Trophoblast cell (in vitro differentiated cells and primary cell): ENCODE measurements around the gene GSTM4.
A peak's percentile ranks its signal among the peaks of the same experiment; 100 is the strongest.

Experiments
- DNase-seq, 2 donors: peaks; one replicate each; pipeline ENCODE4 v3.0.0-alpha.2; 2016
- H2AFZ ChIP-seq: 2 replicates; pipeline ENCODE4 v1.6.1; 2013; ENCODE audit warnings: low read length, moderate library complexity, mild to moderate bottlenecking; ENCODE audit not compliant: insufficient read depth, poor library complexity
- H2AK5ac ChIP-seq: 2 replicates; pipeline ENCODE4 v1.6.1; 2013; ENCODE audit warnings: mild to moderate bottlenecking, low read length
- H2BK120ac ChIP-seq: 2 replicates; pipeline ENCODE4 v1.6.1; 2013; ENCODE audit warnings: low read length, mild to moderate bottlenecking, moderate library complexity; ENCODE audit not compliant: insufficient read depth, poor library complexity
- H2BK12ac ChIP-seq: 2 replicates; pipeline ENCODE4 v1.6.1; 2013; ENCODE audit warnings: mild to moderate bottlenecking, low read length, moderate library complexity
- H2BK5ac ChIP-seq: 2 replicates; pipeline ENCODE4 v1.6.1; 2013; ENCODE audit warnings: low read length, low read depth, moderate library complexity, mild to moderate bottlenecking; ENCODE audit not compliant: poor library complexity
- H3K14ac ChIP-seq: 2 replicates; pipeline ENCODE4 v1.6.1; 2013; ENCODE audit warnings: mild to moderate bottlenecking, low read length
- H3K18ac ChIP-seq: 2 replicates; pipeline ENCODE4 v1.6.1; 2013; ENCODE audit warnings: mild to moderate bottlenecking, low read length
- H3K23ac ChIP-seq: 2 replicates; pipeline ENCODE4 v1.6.1; 2013; ENCODE audit warnings: low read length
- H3K27ac ChIP-seq: 2 replicates; pipeline ENCODE4 v1.5.1; 2013; ENCODE audit warnings: low read depth, mild to moderate bottlenecking, inconsistent platforms, low read length, moderate library complexity
- H3K27me3 ChIP-seq: 2 replicates; pipeline ENCODE4 v1.6.1; 2013; ENCODE audit warnings: inconsistent platforms, mild to moderate bottlenecking, low read length, moderate library complexity; ENCODE audit not compliant: insufficient read depth
- H3K36me3 ChIP-seq, 2 experiments: 1 replicate in 1 of 2; 2 replicates in 1 of 2; pipeline ENCODE4 v1.6.1; 2013; ENCODE audit warnings: low read length in 2 of 2, mild to moderate bottlenecking in 2 of 2, moderate library complexity in 1 of 2; ENCODE audit not compliant: insufficient read depth in 2 of 2, control insufficient read depth in 1 of 2
- H3K4ac ChIP-seq: 2 replicates; pipeline ENCODE4 v1.6.1; 2013; ENCODE audit warnings: low read depth, mild to moderate bottlenecking, low read length, moderate library complexity
- H3K4me1 ChIP-seq, 2 experiments: 1 replicate in 1 of 2; 2 replicates in 1 of 2; pipeline ENCODE4 v1.6.1; 2013; ENCODE audit warnings: low read length in 2 of 2, mild to moderate bottlenecking in 2 of 2, moderate library complexity in 1 of 2; ENCODE audit not compliant: insufficient read depth in 2 of 2, control insufficient read depth in 1 of 2
- H3K4me2 ChIP-seq: 2 replicates; pipeline ENCODE4 v1.6.1; 2013; ENCODE audit warnings: inconsistent platforms, mild to moderate bottlenecking, low read length, moderate library complexity
- H3K4me3 ChIP-seq: 2 replicates; pipeline ENCODE4 v1.5.1; 2013; ENCODE audit warnings: mild to moderate bottlenecking, low read depth, low read length, inconsistent platforms
- H3K79me1 ChIP-seq: one replicate; pipeline ENCODE4 v1.6.1; 2013; ENCODE audit warnings: low read length
- H3K79me2 ChIP-seq: 2 replicates; pipeline ENCODE4 v1.6.1; 2013; ENCODE audit warnings: low read length, mild to moderate bottlenecking; ENCODE audit not compliant: control insufficient read depth, insufficient read depth, poor library complexity
- H3K9ac ChIP-seq: 2 replicates; pipeline ENCODE4 v1.6.1; 2013; ENCODE audit warnings: mild to moderate bottlenecking, low read length
- H3K9me3 ChIP-seq: 2 replicates; pipeline ENCODE4 v1.6.1; 2013; ENCODE audit warnings: low read depth, mild to moderate bottlenecking, control low read depth, inconsistent platforms, low read length; ENCODE audit not compliant: insufficient read depth
- H4K12ac ChIP-seq: 2 replicates; pipeline ENCODE4 v1.6.1; 2013; ENCODE audit warnings: low read depth, mild to moderate bottlenecking, low read length, moderate library complexity
- H4K8ac ChIP-seq: 2 replicates; pipeline ENCODE4 v1.6.1; 2013; ENCODE audit warnings: low read depth, mild to moderate bottlenecking, low read length, moderate library complexity
- H4K91ac ChIP-seq: one replicate; pipeline ENCODE4 v1.6.1; 2013; ENCODE audit warnings: low read depth, mild to moderate bottlenecking, low read length, moderate library complexity
- WGBS: extraction: QIAGEN DNeasy Blood & Tissue Kit; methylation state at CpG from one replicate; pipeline ENCODE4 v1.1.7; 2013; ENCODE audit warnings: missing lambda C conversion rate; ENCODE audit not compliant: insufficient read length, insufficient coverage; ENCODE audit errors: extremely low coverage; 5-methylcytosine and 5-hydroxymethylcytosine counted together

GSTM4 gene

DNA sequence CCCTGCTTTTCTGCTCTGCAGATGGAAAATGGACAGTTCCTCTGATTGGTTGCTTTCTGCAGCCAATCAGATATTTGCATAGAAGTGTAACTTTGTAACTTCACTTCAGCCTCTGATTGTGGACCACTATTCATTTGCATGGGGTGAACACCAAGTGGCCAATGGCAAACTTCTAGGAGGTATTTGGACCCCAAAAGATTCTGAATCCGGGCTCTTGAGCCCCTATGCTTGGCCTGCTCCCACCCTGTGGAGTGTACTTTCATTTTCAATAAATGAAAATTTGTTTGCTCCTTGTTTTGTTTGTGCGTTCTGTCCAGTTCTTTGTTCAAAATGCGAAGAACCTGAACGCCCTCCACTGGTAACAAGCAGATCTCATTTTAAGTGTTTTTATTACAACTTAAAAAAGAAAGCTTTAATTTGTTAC, 6.4 kb upstream of the GSTM4 start:
- H3K27ac ChIP-seq, result no peak overlapping the region
- H4K8ac ChIP-seq, result no peak overlapping the region
- no peak overlapping the region for H4K91ac ChIP-seq
- H3K79me2 ChIP-seq, result no peaks in the 10 kb centered on the region
- H3K27me3 ChIP-seq, result no peaks in the 10 kb centered on the region
- no peak overlapping the region for H2BK5ac ChIP-seq
- H3K9me3 ChIP-seq, result no peaks in the 10 kb centered on the region
- no peak overlapping the region for H3K4me2 ChIP-seq
- no peak overlapping the region for H2BK12ac ChIP-seq
- H3K23ac ChIP-seq, result no peak overlapping the region
- H3K9ac ChIP-seq, result no peak overlapping the region
- peaks cover 0 to 2% of the 10 kb centered on the region in 2 experiments for H3K4me1 ChIP-seq
- no peaks in the 10 kb centered on the region for H3K36me3 ChIP-seq
- H3K18ac ChIP-seq, result no peak overlapping the region
- no peaks in the 10 kb centered on the region for H3K79me1 ChIP-seq
- no peak overlapping the region for H2AFZ ChIP-seq
- WGBS, result no CpG with 5 or more reads among the region's 4 CpGs
- no peak overlapping the region for H3K14ac ChIP-seq
- no peak overlapping the region for H2AK5ac ChIP-seq
- no peak overlapping the region for H2BK120ac ChIP-seq
- no peak overlapping the region for H4K12ac ChIP-seq
- no peak overlapping the region for H3K4ac ChIP-seq
- no peak overlapping the region for H3K4me3 ChIP-seq
- DNase-seq, result peak in 1 of 2 donors; percentile 32

DNA sequence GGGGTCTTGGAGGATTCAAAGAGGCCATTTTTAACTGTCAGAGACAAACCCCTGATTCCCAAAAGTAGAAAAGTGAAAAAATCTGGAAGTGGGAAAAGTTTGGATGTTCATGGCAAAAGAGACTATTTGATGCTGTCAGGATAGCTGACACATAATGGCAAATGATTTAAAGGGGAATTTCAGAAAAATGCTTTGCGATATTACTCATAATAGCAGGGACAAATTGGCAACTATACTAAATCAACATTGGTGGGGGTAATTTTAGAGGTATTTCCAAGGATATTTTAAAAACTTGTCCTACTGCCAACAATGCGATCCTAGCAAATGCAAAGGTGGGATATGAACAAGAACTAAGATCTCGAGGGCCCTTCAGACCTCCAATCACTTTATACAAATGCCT, 5.3 kb upstream of the GSTM4 start:
- Histone ChIP-seq H2AK5ac (no peak overlapping the region), H3K23ac (no peak overlapping the region), H2BK120ac (no peak overlapping the region), H3K18ac (no peak overlapping the region), H3K9ac (no peak overlapping the region), H4K91ac (no peak overlapping the region), H3K14ac (no peak overlapping the region), H3K4ac (no peak overlapping the region), H3K9me3 (no peaks in the 10 kb centered on the region), H3K36me3 (no peaks in the 10 kb centered on the region), H4K8ac (no peak overlapping the region), H2BK5ac (no peak overlapping the region), H4K12ac (no peak overlapping the region), H2BK12ac (no peak overlapping the region), H3K79me2 (no peaks in the 10 kb centered on the region), H3K4me3 (no peak overlapping the region), H3K4me2 (no peak overlapping the region), H3K27me3 (no peaks in the 10 kb centered on the region), H3K4me1 (peaks cover 2% of the 10 kb centered on the region in 2 experiments), H3K27ac (no peak overlapping the region), H2AFZ (no peak overlapping the region), H3K79me1 (no peaks in the 10 kb centered on the region)
- DNase-seq, result no peak
- WGBS, result no CpG with 5 or more reads among the region's 3 CpGs

DNA sequence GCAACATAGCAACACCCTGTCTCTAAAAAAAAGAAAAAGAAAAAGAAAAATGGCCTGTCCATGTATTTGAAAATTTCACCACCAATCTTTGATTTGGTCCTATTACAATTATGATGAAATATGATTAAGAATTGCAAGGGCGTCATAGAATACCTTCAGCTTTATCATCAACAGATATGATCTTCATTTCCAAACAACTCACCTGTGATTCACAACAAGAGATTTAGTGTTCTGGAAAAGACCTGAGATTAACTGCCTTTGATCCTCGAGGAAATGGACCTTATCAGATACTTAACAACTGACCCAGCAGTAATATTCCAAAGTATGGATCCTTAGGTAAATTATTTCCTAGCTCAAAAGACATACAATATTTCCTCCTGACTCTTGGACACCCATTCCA, 3.5 kb upstream of the GSTM4 start:
- Histone ChIP-seq H3K4me1 (peaks cover 3 to 5% of the 10 kb centered on the region in 2 experiments), H3K4ac (no peak overlapping the region), H3K36me3 (no peaks in the 10 kb centered on the region), H2AK5ac (no peak overlapping the region), H3K27me3 (no peaks in the 10 kb centered on the region), H3K18ac (no peak overlapping the region), H2BK120ac (no peak overlapping the region), H3K4me2 (no peak overlapping the region), H4K12ac (no peak overlapping the region), H4K8ac (no peak overlapping the region), H3K9ac (no peak overlapping the region), H4K91ac (no peak overlapping the region), H3K4me3 (no peak overlapping the region), H2BK12ac (no peak overlapping the region), H3K9me3 (no peaks in the 10 kb centered on the region), H2AFZ (no peak overlapping the region), H3K23ac (no peak overlapping the region), H3K79me2 (no peaks in the 10 kb centered on the region), H3K27ac (no peak overlapping the region), H3K14ac (no peak overlapping the region), H2BK5ac (no peak overlapping the region), H3K79me1 (peaks cover 6% of the 10 kb centered on the region)
- DNase-seq, result peak in 1 of 2 donors; percentile 39
- no CpG with 5 or more reads among the region's 2 CpGs for WGBS

DNA sequence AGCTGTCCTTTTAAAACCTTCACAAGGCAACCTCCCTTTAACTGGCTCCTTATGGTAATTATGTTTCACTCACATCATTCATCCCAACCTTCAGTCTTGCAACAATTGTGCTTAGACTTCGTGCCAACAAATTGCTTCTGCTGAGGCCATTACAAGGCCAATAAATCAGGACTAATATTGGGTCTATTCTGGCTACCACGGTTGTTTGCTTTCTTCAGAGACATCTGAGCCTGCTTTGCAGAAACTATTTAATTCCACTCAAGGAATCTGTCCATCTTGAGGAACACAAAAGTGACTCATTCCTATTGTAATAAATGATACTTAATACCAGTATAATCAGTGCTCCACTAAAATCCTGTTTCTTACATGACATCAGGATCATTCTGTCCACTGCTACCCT, 2.6 kb upstream of the GSTM4 start:
- no peak overlapping the region for H3K9ac ChIP-seq
- H3K79me2 ChIP-seq, result no peaks in the 10 kb centered on the region
- H3K4me1 ChIP-seq, result peaks cover 3 to 5% of the 10 kb centered on the region in 2 experiments
- H3K36me3 ChIP-seq, result no peaks in the 10 kb centered on the region
- no peak overlapping the region for H3K18ac ChIP-seq
- H3K9me3 ChIP-seq, result no peaks in the 10 kb centered on the region
- H2BK120ac ChIP-seq, result no peak overlapping the region
- no CpG with 5 or more reads among the region's 2 CpGs for WGBS
- no peak overlapping the region for H2AFZ ChIP-seq
- H3K23ac ChIP-seq, result no peak overlapping the region
- no peak for DNase-seq
- H4K12ac ChIP-seq, result no peak overlapping the region
- no peak overlapping the region for H2BK12ac ChIP-seq
- H3K4me3 ChIP-seq, result no peak overlapping the region
- H4K8ac ChIP-seq, result no peak overlapping the region
- no peak overlapping the region for H3K4me2 ChIP-seq
- no peak overlapping the region for H2AK5ac ChIP-seq
- no peaks in the 10 kb centered on the region for H3K27me3 ChIP-seq
- H4K91ac ChIP-seq, result no peak overlapping the region
- H3K4ac ChIP-seq, result no peak overlapping the region
- no peak overlapping the region for H3K27ac ChIP-seq
- H3K14ac ChIP-seq, result no peak overlapping the region
- peaks cover 6% of the 10 kb centered on the region for H3K79me1 ChIP-seq
- H2BK5ac ChIP-seq, result no peak overlapping the region
